H7 (cell line): Measurements from ENCODE around the gene ALK. TPM values are rescaled to one million over a fixed set of nuclear protein-coding genes. Genes with fewer than 3 reads are reported as not detected.

Source experiments
- DNase-seq: peaks from one replicate; pipeline ENCODE4 v3.0.0; 2012
- H3K27me3 ChIP-seq: 2 replicates; pipeline ENCODE4 v1.6.0; 2011; ENCODE audit warnings: mild to moderate bottlenecking, low read length; ENCODE audit not compliant: control insufficient read depth, insufficient read depth
- H3K36me3 ChIP-seq: replicated peaks from 2 replicates; pipeline ENCODE4 v1.5.1; 2011; ENCODE audit warnings: low read length; ENCODE audit not compliant: control insufficient read depth, insufficient read depth
- H3K4me3 ChIP-seq: 2 replicates; pipeline ENCODE4 v1.5.1; 2011; ENCODE audit warnings: low read depth, mild to moderate bottlenecking, control low read depth, low read length, moderate library complexity; ENCODE audit not compliant: insufficient read depth
- total RNA-seq: library from RNA; depleted of rRNA; stranded (reverse); fragments of >200 nt; shearing (Covaris generic); gene quantifications from 2 replicates; pipeline ENCODE4 v1.2.3, GENCODE V29; 2014

ALK gene
- total RNA-seq, 1 experiment from 2014 or later: 0.21 TPM

DNA sequence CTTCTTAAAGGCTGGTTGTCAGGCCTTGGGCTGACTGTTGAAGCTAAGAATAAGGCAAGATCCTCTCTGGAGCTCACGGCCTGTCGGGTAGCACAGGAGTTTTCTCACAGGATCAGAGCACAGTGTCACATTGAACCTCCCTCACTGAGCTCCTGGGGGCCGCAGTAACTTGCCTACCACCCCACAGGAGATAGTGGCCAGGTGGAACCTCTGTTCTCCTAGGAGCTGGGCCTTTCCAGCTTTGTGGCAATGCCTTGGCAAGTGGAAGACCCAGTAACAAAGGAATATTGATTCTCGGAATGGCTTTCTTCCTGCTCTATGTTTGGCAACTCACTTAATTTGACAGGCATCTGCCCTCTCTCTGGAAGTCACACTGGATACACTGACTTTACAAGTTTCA, 1.2 kb upstream of the ALK start:
- Histone ChIP-seq H3K4me3 (no peak overlapping the region), H3K36me3 (no peaks in the 10 kb centered on the region), H3K27me3 (peaks cover 35% of the 10 kb centered on the region)
- DNase-seq: no peak

DNA sequence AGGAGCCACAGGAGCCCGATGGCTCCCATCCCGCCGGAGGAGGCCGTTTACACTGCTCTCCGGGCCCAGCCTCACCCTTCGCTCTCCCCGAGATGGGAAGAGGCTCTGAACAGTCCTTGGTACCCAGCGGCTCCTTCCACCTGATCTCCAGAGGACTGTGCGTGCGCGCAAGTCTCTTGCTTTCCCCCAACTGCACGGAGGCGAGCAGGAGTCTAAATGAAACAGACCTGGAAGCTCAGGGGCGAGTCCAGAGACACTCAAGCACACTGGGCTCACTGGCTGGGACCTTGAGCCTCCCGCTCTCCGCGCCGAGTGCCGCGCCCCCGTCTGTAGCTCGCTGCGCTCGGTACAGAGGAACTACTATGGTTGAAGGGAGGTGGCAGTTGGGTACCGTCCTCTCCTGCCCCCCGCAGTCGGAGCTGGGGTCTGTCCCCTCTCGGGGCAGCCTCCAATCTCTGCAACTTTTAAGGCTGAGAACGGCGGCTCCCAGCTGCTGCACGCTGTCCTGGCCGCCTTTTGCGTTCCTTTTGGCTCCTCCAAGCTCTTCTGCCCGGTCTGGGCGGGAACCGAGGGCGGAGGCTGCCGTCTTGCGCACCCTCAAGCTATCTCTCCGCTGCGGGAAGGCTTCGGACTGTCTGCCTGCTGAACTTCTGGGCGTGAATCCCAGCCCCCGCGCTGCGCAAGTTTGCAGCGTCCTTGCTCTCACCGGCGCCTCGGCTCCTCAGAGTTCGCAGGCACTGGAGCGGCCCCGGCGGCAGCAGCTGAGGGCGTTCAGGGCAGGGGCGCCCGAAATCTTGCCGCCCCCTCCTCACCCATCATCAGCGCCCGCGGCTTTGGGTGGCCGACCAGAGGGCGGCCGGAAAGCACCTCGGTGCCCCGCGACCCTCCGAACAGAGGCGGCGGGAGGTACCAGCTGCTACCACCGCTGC, 491 bp downstream of the ALK start:
- DNase-seq: no peak
- Histone ChIP-seq H3K36me3 (no peaks in the 10 kb centered on the region), H3K4me3 (peak overlapping the region; percentile 45), H3K27me3 (peaks cover 35% of the 10 kb centered on the region)

DNA sequence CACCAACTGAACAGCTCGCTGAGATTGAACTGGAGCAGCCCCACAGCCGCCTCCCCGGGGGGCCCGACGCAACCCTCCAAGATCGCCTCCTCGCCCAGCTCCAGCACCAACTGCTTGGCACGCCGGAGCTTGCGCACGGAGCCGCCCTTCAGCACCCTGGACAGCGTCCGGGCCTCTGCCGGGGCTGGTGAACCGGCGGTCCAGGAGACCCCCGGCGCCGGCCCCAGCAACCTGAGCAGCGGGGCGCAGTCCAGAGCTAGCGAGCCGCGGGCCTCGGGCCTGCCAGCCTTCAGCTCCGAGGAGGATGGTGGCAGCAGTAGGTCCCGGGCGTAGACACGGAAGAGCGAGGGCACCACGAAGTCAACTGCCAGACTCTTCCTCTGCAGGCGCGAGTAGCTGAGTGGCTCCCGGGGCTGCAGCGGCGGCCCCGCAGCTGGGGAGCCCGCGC, 1.2 kb downstream of the ALK start:
- no peaks in the 10 kb centered on the region for H3K36me3 ChIP-seq
- DNase-seq: peak; percentile 90
- H3K4me3 ChIP-seq: peak overlapping the region; percentile 45
- H3K27me3 ChIP-seq: peaks cover 35% of the 10 kb centered on the region

- no peaks in the 10 kb centered on the region for H3K36me3 ChIP-seq
- H3K27me3 ChIP-seq: peaks cover 35% of the 10 kb centered on the region
- no peak for DNase-seq
- H3K4me3 ChIP-seq: no peak overlapping the region
Observed at GRCh38 chr2:29918941-29919340, 2.4 kb downstream of the ALK start.

- no peak for DNase-seq
- Histone ChIP-seq H3K4me3 (no peak overlapping the region), H3K27me3 (peaks cover 35% of the 10 kb centered on the region), H3K36me3 (no peaks in the 10 kb centered on the region)
Observed at GRCh38 chr2:29917781-29918180, 3.6 kb downstream of the ALK start.

DNA sequence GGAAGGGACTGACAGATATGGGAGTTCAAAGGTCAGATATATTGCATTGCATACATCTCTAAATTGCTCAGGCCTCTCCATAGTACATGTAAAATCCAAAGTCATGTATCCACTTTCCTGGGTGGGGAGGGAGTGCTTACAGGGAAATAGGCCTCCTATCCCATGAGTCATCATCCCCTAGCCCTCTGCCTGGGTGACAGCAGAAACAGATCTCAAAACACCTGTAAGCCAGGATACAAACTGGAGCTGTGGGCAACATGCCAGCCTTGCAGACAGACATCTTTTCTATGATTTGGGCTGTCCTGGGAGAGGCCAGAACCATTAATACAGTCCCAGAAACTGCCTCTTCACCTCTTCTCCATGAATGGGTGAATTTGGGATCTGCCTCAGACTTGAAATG, 4.8 kb downstream of the ALK start:
- Histone ChIP-seq H3K27me3 (peaks cover 31% of the 10 kb centered on the region), H3K36me3 (no peaks in the 10 kb centered on the region), H3K4me3 (no peak overlapping the region)
- DNase-seq: no peak

DNA sequence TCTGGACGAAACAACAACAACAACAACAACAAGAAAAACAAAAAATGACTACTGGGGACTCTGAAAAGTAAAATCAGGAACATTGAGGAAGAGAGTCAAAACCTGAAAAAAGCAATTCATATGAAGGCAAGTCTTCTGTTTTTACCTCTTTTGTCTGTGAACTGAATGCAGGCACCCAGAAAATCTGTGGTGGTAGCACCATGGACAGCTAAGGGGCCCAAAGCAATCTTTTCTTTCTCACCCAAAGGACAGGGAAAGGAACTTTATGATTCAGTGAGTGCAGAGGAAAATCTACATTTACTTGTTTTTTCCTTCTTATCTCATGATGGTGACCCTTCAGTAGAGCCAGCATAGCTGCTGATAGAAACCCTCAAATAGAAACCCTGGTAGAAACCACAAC, 10.4 kb downstream of the ALK start:
- no peak for DNase-seq
- H3K4me3 ChIP-seq: no peak overlapping the region
- no peaks in the 10 kb centered on the region for H3K36me3 ChIP-seq
- no peaks in the 10 kb centered on the region; the same call in 1 of the 2 replicates for H3K27me3 ChIP-seq

GRCh38 chr2:29910465-29910864, 10.9 kb downstream of the ALK start:
- H3K4me3 ChIP-seq: no peak overlapping the region
- H3K36me3 ChIP-seq: no peaks in the 10 kb centered on the region
- DNase-seq: no peak
- H3K27me3 ChIP-seq: no peaks in the 10 kb centered on the region

GRCh38 chr2:29902356-29902755, 19.0 kb downstream of the ALK start:
- peaks cover 5% of the 10 kb centered on the region; the same call in 1 of the 2 replicates for H3K27me3 ChIP-seq
- DNase-seq: no peak
- no peaks in the 10 kb centered on the region for H3K36me3 ChIP-seq
- H3K4me3 ChIP-seq: no peak overlapping the region

DNA sequence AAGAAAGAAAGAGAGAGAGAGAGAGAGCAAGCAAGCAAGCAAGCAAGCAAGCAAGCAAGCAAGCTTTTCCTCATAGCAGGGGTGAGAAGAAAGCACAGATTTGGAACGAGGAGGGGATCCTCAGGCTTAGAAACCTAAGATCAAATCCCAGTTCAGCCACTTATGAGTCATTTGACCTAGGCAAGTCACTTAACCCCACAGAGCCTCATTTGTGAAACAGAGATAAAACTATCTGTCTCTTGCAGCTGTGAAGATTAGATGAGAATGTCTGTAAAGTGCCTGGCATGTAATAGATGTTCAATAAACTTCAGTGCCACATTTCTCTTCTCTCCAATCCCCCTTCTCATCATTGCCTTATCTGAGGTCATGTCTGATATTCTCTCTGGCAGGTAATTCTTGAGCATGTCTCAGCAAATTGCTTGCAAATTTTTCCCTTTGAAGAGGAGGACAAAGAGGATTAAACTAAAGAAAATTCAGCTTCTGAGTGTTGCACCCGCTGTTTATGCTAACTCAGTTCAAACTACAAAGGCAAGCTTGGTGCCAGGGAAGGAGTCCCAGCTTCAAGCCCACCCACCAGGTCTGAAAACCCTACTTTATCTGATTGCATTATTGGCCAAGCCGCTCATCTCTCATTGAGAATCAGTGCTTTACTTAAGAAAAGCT, 20.3 kb downstream of the ALK start:
- no peaks in the 10 kb centered on the region for H3K36me3 ChIP-seq
- peaks cover 5% of the 10 kb centered on the region; the same call in 1 of the 2 replicates for H3K27me3 ChIP-seq
- peak; percentile 28 for DNase-seq
- H3K4me3 ChIP-seq: no peak overlapping the region

DNA sequence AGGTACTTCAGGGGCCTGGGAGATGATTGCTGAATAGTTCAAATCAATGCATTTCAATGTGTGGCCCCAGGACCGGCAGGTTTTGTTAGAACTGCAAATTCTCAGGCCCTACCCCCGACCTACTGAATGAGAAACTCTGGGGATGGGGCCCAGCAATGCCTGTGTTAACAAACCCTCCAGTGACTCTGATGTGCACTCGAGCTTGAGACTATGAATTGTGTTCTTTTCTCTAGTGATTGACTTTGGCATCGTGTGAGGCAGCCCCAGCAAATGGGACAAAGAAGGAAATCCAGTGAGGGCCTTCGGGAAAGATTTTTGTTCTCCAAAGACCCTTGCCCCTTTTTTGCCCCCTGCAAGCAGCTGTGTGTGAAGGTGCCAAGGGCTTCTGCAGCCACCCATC, 22.4 kb downstream of the ALK start:
- Histone ChIP-seq H3K4me3 (no peak overlapping the region), H3K36me3 (no peaks in the 10 kb centered on the region), H3K27me3 (peaks cover 5% of the 10 kb centered on the region; the same call in 1 of the 2 replicates)
- DNase-seq: no peak

GRCh38 chr2:29894822-29895614, 26.4 kb downstream of the ALK start:
- Histone ChIP-seq H3K27me3 (peaks cover 2% of the 10 kb centered on the region; the same call in 1 of the 2 replicates), H3K4me3 (no peak overlapping the region), H3K36me3 (no peaks in the 10 kb centered on the region)
- DNase-seq: no peak

GRCh38 chr2:29892585-29893259, 28.7 kb downstream of the ALK start:
- DNase-seq: no peak
- H3K4me3 ChIP-seq: no peak overlapping the region

More at GRCh38 chr2:29892585-29893259, 28.7 kb downstream of the ALK start:
- Histone ChIP-seq H3K36me3 (no peaks in the 10 kb centered on the region), H3K27me3 (peaks cover 2% of the 10 kb centered on the region; the same call in 1 of the 2 replicates)
